Mucosa of stomach (tissue), 1 donor: ENCODE results near the gene FCRL2.
"Not testable (repeated sequence)": the region's sequence is repeated elsewhere in the genome, so short reads cannot be mapped to it uniquely, and the experiment has no call there.

ENCODE experiments used
- H3K27me3 ChIP-seq: one replicate; pipeline ENCODE4 v1.7.0; 2013; ENCODE audit warnings: mild to moderate bottlenecking, low read length; ENCODE audit not compliant: control insufficient read depth, insufficient read depth
- H3K36me3 ChIP-seq: one replicate; pipeline ENCODE4 v1.7.0; 2013; ENCODE audit warnings: low read length; ENCODE audit not compliant: control insufficient read depth, insufficient read depth
- H3K4me1 ChIP-seq: one replicate; pipeline ENCODE4 v1.7.0; 2013; ENCODE audit warnings: mild to moderate bottlenecking, low read length; ENCODE audit not compliant: control insufficient read depth, insufficient read depth
- H3K4me3 ChIP-seq: one replicate; pipeline ENCODE4 v1.7.0; 2013; ENCODE audit warnings: low read length
- H3K9ac ChIP-seq: one replicate; pipeline ENCODE4 v1.7.0; 2013; ENCODE audit warnings: mild to moderate bottlenecking, low read length, moderate library complexity
- H3K9me3 ChIP-seq: one replicate; pipeline ENCODE4 v1.7.0; 2013; ENCODE audit warnings: mild to moderate bottlenecking, low read length, moderate library complexity; ENCODE audit not compliant: control insufficient read depth
- donor health status: Pancreatic carcinoma.

The FCRL2 gene

DNA sequence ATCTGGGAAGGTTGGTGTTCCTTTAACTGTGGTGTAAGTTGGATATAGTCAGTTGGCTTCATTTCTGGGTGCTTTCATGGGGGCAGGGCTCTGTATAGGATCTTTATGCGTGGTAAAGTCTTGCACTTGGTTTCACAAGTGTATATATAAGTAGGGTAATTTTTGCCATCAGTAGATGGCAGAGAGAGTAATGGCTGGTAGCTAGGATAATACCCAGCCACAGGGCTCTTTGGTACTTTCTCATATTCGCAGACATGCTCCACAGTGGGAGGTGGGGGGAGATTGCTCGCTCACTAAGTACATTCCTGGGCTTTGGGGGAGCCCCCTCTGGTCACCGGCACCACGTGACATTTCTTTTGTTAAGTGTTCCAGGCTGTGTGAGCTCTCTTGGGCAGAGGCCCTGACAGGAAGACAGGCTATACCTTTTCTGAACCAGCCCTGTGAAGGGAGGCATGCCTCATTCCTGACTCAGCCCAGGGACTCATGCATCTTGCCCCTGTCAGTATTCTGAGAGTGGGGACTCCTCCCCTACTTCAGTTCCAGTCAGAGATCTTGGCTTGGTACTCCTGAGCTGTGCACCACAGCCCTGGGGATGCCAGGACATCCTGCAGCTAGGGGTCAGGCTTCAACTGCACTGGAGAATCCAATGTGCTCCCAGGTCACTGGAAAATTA lies 37.6 kb downstream of the FCRL2 start:
- Histone ChIP-seq H3K9me3 (no peaks in the 10 kb centered on the region), H3K27me3 (no peaks in the 10 kb centered on the region), H3K36me3 (no peaks in the 10 kb centered on the region), H3K4me1 (no peaks in the 10 kb centered on the region), H3K9ac (no peak overlapping the region), H3K4me3 (no peak overlapping the region)

DNA sequence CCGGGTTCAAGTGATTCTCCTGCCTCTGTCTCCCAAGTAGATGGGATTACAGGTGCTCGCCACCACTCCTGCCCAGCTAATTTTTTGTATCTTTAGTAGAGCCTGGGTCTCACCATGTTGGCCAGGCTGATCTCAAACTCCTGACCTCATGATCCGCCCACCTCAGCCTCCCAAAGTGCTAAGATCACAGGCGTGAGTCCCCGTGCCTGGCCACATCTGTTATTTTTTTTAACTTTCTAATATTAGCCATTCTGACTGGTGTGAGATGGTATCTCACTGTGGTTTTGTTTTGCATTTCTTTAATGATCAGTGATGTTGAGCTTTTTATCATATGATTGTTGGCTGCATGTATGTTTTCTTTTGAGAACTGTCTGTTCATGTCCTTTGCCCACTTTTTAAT lies 40.9 kb downstream of the FCRL2 start:
- H3K27me3 ChIP-seq, H3K9ac ChIP-seq, H3K36me3 ChIP-seq, H3K4me1 ChIP-seq, H3K4me3 ChIP-seq, H3K9me3 ChIP-seq: not testable (repeated sequence)

DNA sequence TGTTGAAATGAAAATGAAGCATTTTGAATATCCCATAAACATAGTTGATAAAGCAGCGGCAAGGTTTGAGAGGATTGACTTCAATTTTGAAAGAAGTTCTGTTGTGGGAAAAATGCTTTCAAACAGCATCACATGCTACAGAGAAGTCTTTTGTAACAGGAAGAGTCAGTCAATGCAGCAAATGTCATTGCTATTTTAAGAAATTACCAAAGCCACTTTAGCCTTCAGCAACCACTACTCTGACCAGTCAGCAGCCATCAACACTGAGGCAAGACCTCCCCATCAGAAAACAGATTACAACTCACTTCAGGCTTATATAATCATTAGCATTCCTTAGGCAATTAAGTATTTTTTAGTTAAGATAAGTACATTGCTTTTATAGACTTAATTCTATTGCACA lies 42.6 kb downstream of the FCRL2 start:
- Histone ChIP-seq H3K4me1 (no peaks in the 10 kb centered on the region), H3K9ac (no peak overlapping the region), H3K27me3 (no peaks in the 10 kb centered on the region), H3K4me3 (no peak overlapping the region), H3K9me3 (no peaks in the 10 kb centered on the region), H3K36me3 (no peaks in the 10 kb centered on the region)

GRCh38 chr1:157732755-157733154 lies 44.2 kb downstream of the FCRL2 start:
- H3K9me3 ChIP-seq = no peaks in the 10 kb centered on the region
- no peaks in the 10 kb centered on the region for H3K4me1 ChIP-seq
- no peaks in the 10 kb centered on the region for H3K36me3 ChIP-seq
- H3K27me3 ChIP-seq = no peaks in the 10 kb centered on the region
- no peak overlapping the region for H3K4me3 ChIP-seq
- H3K9ac ChIP-seq = no peak overlapping the region

DNA sequence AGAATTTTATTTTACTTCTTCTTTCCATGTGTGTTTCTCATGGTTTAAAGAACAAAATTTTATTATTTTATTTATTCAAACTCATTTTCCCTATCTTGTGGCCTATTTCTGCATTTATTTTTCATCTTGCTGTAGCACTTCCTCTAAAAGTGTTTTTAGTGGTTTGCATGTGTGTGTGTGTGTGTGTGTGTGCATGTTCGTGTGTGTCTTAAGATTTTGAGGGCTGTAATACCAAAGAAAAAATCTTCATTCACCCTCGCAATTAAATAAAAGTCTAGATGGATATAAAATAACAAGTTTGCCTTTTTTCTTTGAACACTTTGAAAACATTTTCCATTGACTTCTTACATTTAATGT lies 51.7 kb downstream of the FCRL2 start:
- no peaks in the 10 kb centered on the region for H3K36me3 ChIP-seq
- peaks cover 7% of the 10 kb centered on the region for H3K9me3 ChIP-seq
- H3K27me3 ChIP-seq = no peaks in the 10 kb centered on the region
- no peak overlapping the region for H3K4me3 ChIP-seq
- no peak overlapping the region for H3K9ac ChIP-seq
- no peaks in the 10 kb centered on the region for H3K4me1 ChIP-seq

GRCh38 chr1:157724537-157725220 lies 52.3 kb downstream of the FCRL2 start:
- no peaks in the 10 kb centered on the region for H3K27me3 ChIP-seq
- no peak overlapping the region for H3K9ac ChIP-seq

DNA sequence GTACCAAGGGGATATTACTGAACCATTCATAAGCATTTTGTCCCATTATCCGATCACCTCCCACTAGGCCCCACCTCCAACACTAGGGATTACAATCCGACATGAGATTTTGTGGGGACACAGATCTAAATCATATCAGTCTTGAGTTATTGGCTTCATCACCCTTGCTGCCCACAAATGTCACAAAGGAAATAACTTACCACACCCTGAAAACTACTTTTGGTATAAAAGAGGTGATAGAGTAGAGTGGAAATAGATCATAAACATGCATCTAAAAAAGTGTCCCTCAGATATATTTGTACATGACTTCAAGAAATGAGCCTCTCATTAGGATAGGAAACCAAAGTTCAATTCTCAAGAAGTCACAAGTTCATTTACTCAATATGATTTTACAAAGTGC lies 53.8 kb downstream of the FCRL2 start:
- Histone ChIP-seq H3K36me3 (no peaks in the 10 kb centered on the region), H3K9ac (no peak overlapping the region), H3K9me3 (peaks cover 7% of the 10 kb centered on the region), H3K4me3 (no peak overlapping the region), H3K27me3 (no peaks in the 10 kb centered on the region), H3K4me1 (no peaks in the 10 kb centered on the region)

More at GRCh38 chr1:157724537-157725220, 52.3 kb downstream of the FCRL2 start:
- Histone ChIP-seq H3K4me1 (no peaks in the 10 kb centered on the region), H3K4me3 (no peak overlapping the region), H3K36me3 (no peaks in the 10 kb centered on the region), H3K9me3 (peaks cover 7% of the 10 kb centered on the region)

DNA sequence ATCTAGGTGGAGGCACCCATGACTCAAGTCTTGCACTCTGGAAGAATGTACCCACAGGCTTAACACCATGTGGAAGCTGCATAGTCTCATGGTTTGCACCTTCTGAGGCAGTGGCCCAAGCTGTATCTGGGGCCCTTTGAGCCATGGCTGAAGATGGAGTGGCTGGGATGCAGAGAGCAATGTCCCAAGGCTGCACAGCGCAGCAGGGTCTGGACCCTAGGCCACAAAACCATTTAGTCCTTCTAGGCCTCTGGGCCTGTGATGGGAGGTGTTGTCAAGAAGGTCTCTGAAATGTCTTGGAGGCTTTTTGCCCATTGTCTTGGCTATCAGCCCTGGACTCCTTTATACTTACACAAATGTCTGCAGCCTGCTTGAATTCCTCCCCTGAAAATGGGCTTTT lies 54.9 kb downstream of the FCRL2 start:
- Histone ChIP-seq H3K4me1 (no peaks in the 10 kb centered on the region), H3K9me3 (peaks cover 7% of the 10 kb centered on the region), H3K4me3 (no peak overlapping the region)

GRCh38 chr1:157715736-157716135 lies 61.2 kb downstream of the FCRL2 start:
- H3K27me3 ChIP-seq = no peaks in the 10 kb centered on the region
- H3K36me3 ChIP-seq = no peaks in the 10 kb centered on the region
- no peak overlapping the region for H3K4me3 ChIP-seq
- no peaks in the 10 kb centered on the region for H3K9me3 ChIP-seq
- no peak overlapping the region for H3K9ac ChIP-seq
- H3K4me1 ChIP-seq = no peaks in the 10 kb centered on the region

More for the DNA sequence above, 54.9 kb downstream of the FCRL2 start:
- no peaks in the 10 kb centered on the region for H3K27me3 ChIP-seq
- H3K9ac ChIP-seq = no peak overlapping the region
- no peaks in the 10 kb centered on the region for H3K36me3 ChIP-seq

DNA sequence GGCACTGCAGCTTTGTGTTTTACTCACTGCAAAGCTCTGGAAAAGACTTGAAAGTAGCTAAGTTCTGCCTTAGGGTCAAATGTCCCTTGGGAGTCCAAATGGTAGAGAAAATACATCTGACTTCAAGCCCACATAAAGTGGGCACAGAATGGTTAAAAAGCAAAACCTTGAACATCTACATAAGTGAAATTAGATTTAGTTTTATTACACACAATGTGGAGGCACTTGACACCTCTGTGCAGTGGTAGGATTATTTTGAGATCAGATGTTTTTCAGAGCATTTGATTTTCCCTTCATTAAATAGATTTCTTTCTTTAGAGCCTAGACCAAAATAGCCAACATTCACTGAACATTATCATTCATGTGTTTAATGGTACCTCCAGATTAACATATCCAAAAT lies 65.1 kb downstream of the FCRL2 start:
- H3K4me1 ChIP-seq = no peaks in the 10 kb centered on the region
- H3K9me3 ChIP-seq = no peaks in the 10 kb centered on the region
- no peaks in the 10 kb centered on the region for H3K36me3 ChIP-seq
- no peaks in the 10 kb centered on the region for H3K27me3 ChIP-seq
- H3K9ac ChIP-seq = no peak overlapping the region
- H3K4me3 ChIP-seq = no peak overlapping the region

DNA sequence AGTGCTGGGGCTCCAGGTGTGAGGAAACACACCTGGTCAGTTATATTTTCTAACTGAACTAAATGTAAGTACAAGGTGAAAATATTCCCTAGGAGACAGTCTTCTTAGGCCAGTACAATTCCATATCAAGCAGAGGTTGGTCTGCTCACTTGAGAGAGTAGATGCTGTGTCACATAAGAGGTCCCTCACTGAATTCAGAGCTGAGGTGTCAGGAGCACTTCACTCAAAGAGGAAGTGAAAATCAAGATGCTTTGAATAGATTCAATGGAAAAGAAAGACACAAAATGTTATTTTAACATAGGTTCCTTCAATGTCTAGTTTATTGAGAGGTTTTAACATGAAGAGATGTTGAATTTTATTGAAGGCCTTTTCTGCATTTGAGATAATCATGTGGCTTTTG lies 72.1 kb downstream of the FCRL2 start:
- Histone ChIP-seq H3K27me3 (no peaks in the 10 kb centered on the region), H3K4me3 (no peak overlapping the region), H3K36me3 (no peaks in the 10 kb centered on the region), H3K9ac (no peak overlapping the region), H3K9me3 (no peaks in the 10 kb centered on the region), H3K4me1 (no peaks in the 10 kb centered on the region)

GRCh38 chr1:157703981-157704380 lies 73.0 kb downstream of the FCRL2 start:
- Histone ChIP-seq H3K4me1 (no peaks in the 10 kb centered on the region), H3K36me3 (no peaks in the 10 kb centered on the region), H3K9me3 (no peaks in the 10 kb centered on the region), H3K4me3 (no peak overlapping the region), H3K9ac (no peak overlapping the region), H3K27me3 (no peaks in the 10 kb centered on the region)
